Keratinocyte (primary cell): Measurements from ENCODE around the gene TRABD2B.

ENCODE experiments used
- CTCF ChIP-seq, 3 experiments: IDR thresholded peaks in 1 of 3; conservative IDR thresholded peaks in 1 of 3; optimal IDR thresholded peaks in 1 of 3; 2 replicates in 2 of 3; 3 replicates in 1 of 3; pipeline versions ENCODE3 to v1.5.1; 2011; ENCODE audit warnings: low read length in 3 of 3, mild to moderate bottlenecking in 3 of 3, moderate library complexity in 2 of 3, control low read depth in 1 of 3, inconsistent platforms in 1 of 3; ENCODE audit not compliant: insufficient read depth in 2 of 3; ENCODE audit errors: extremely low read depth in 1 of 3
- EZH2 ChIP-seq: IDR thresholded peaks from one replicate; pipeline ENCODE4 v1.6.1; 2012; ENCODE audit warnings: inconsistent platforms, mild to moderate bottlenecking, low read length, moderate library complexity

DNA sequence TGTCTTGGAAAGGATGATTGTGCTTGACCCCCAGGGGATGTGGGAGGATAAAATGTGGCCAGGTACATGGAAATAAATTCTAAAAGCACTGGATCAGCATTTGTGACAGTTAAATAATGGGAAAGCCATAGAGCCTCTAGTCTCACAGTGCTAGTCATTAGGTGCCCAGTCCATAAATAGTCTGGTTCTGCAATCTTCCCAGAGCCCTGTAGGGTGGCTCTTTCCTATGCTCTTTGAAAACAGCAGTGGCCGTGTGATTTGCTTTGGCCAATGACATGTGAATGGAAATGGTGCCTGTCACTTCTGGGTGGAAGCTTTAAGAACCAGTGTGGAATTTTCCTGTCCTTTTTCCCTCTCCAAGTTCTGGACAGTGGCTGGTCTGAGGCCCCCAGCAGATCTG lies 113.2 kb downstream of the TRABD2B start:
- TF ChIP-seq CTCF (optimal IDR thresholded peaks at IDR 0.05 in 1 of 3, IDR thresholded peaks at IDR 0.05 in 1 of 3, conservative IDR thresholded peaks at IDR 0.05 in 1 of 3; ENCODE audit: extremely low read depth in 1 of 3, insufficient read depth in 2 of 3, low read length in 3 of 3) (no peak), EZH2 (no peak)
